Measurements from ENCODE around the gene ASB6. TPM values are rescaled to one million over a fixed set of nuclear protein-coding genes. Genes with fewer than 3 reads are reported as not detected.

The ASB6 gene
- total RNA-seq, 2 donors from 2014 or later = 12.7 to 14.5 TPM

DNA sequence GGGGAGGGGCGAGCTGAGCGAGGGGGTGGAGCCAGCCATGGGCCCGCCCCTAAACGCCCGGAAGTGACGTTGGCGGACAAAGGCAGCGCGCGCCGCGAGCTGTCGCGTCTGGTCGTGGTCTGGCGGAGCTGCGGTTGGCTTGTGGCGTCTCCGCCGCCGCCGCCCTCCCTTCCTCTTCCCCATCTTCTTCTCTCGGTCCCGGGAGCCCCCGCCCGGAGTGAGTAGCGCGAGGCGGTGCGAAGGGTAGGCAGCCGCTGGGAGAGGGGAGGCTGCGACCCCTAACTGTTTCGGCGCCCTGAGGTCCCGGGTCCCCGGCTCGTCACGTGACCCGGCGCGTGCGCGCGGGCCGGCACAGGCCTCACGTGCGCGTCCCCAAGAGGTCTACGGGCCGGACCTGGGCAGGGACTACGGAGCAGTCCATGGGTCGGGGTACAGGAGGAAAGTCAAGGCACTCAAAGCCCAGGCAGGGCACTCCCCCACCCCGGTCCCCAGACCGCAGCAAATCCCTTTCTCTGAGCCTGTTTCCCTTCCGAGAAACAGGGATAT, 15.8 kb downstream of the ASB6 start, which contains the start of gene NTMT1:
NTMT1 (plus strand) TSS at position 85 of the 546 bp plus-strand sequence. CDS start 6,541 bp downstream, outside the sequence.
- ATAC-seq = peak; percentile 93

DNA sequence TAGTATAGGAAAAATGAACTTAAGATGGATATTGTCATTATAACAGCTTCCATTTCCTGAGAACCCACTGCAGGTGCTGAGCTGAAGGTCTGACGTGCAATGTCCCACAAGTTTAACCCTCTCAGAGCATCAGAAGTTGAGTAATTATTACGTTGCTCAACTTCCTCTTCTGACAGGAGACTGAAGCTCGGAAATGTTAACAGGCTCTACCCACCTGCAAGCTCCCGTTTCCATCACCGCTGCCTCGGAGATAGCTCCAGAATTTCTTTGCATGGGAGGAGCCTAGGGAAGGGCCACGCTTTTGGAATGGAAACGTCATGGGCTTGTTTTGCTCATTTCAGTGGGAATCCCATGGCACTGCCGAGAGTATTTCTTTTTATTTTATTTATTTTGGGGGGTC, 17.0 kb downstream of the ASB6 start:
- DNase-seq = no peak
- no peaks in the 10 kb centered on the region for H3K36me3 ChIP-seq (replicated peaks in 1 of 2; ENCODE audit: insufficient read depth in 1 of 2, low read depth in 2 of 2)
- WGBS, 2 donors = 11 to 27% methylated on average over 9 of the region's 9 CpGs
- no peaks in the 10 kb centered on the region for H3K9me3 ChIP-seq
- TF ChIP-seq, protein P1, sequence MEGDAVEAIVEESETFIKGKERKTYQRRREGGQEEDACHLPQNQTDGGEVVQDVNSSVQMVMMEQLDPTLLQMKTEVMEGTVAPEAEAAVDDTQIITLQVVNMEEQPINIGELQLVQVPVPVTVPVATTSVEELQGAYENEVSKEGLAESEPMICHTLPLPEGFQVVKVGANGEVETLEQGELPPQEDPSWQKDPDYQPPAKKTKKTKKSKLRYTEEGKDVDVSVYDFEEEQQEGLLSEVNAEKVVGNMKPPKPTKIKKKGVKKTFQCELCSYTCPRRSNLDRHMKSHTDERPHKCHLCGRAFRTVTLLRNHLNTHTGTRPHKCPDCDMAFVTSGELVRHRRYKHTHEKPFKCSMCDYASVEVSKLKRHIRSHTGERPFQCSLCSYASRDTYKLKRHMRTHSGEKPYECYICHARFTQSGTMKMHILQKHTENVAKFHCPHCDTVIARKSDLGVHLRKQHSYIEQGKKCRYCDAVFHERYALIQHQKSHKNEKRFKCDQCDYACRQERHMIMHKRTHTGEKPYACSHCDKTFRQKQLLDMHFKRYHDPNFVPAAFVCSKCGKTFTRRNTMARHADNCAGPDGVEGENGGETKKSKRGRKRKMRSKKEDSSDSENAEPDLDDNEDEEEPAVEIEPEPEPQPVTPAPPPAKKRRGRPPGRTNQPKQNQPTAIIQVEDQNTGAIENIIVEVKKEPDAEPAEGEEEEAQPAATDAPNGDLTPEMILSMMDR (IDR thresholded peaks at IDR 0.05) = no peak
- no peak for TF ChIP-seq POLR2A (IDR thresholded peaks at IDR 0.05)
- intact Hi-C loops (cut with DNase I) = no loop called here
- H3K4me3 ChIP-seq = no peak overlapping the region
- H3K4me1 ChIP-seq = peaks cover 53% of the 10 kb centered on the region
- no peak for ATAC-seq
- H3K27me3 ChIP-seq = peaks cover 0 to 7% of the 10 kb centered on the region in 2 donors
- peak overlapping the region in 1 of 4 donors; percentile 92 for H3K27ac ChIP-seq

More for the DNA sequence above, 15.8 kb downstream of the ASB6 start, which contains the start of gene NTMT1:
- H3K9me3 ChIP-seq = no peaks in the 10 kb centered on the region
- H3K4me1 ChIP-seq = peaks cover 57% of the 10 kb centered on the region
- TF ChIP-seq, protein P1 (IDR thresholded peaks at IDR 0.05) = peak in 1 of 7 experiments; percentile 9
- TF ChIP-seq POLR2A (IDR thresholded peaks at IDR 0.05) = peak; percentile 93 to 97 (median 95)
- peak within 1 kb of the TSS; percentile 33 to 60 for H3K4me3 ChIP-seq
- WGBS, 2 donors = 0% methylated on average over 16 to 55 of the region's 55 CpGs
- peak; percentile 86 to 90 (median 86) for DNase-seq
- peak within 1 kb of the TSS; percentile 80 to 97 (median 87) for H3K27ac ChIP-seq
- no peaks in the 10 kb centered on the region for H3K27me3 ChIP-seq
- intact Hi-C loops (cut with DNase I) = no loop called here
- no peaks in the 10 kb centered on the region for H3K36me3 ChIP-seq (replicated peaks in 1 of 2; ENCODE audit: insufficient read depth in 1 of 2, low read depth in 2 of 2)

DNA sequence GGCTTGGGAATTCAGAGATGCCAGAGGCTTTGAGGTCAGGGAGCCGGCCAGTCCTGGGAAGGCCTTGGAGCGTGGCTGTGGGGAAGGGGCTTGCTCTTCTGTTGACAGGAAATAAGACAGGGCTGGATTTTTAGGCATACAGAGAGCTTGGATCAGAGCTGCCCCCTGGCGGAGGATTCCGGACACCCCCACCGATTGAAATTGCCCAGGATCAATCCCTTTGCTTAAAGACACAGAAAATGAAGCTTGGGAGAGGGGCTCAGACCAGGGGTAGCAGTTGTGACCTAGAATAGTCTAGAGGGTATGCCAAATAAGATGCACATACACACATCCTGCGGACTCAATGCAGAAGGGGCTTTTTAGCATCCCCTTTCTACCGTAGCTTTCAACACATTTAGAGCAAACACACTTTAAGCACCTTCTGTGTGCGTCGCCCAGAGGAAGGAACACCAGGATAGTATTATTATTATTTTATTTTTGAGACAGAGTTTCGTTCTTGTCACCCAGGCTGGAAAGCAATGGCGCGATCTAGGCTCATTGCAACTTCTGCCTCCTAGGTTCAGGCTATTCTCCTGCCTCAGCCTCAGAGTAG, 17.7 kb downstream of the ASB6 start:
- DNase-seq (peak; percentile 55 to 74 (median 62)), ATAC-seq (no peak)
- peak overlapping the region in 1 of 4 donors; percentile 92 for H3K27ac ChIP-seq
- peaks cover 0 to 10% of the 10 kb centered on the region in 2 donors for H3K27me3 ChIP-seq
- no peaks in the 10 kb centered on the region for H3K9me3 ChIP-seq
- WGBS, 2 donors = 19 to 32% methylated on average over 12 of the region's 12 CpGs
- intact Hi-C loops (cut with DNase I) = no loop called here
- no peak overlapping the region for H3K4me3 ChIP-seq
- H3K4me1 ChIP-seq = peaks cover 50% of the 10 kb centered on the region
- TF ChIP-seq POLR2A (IDR thresholded peaks at IDR 0.05) = no peak
- TF ChIP-seq, protein P1 (IDR thresholded peaks at IDR 0.05) = peak; percentile 38 to 74 (median 65)
- no peaks in the 10 kb centered on the region for H3K36me3 ChIP-seq (replicated peaks in 1 of 2; ENCODE audit: insufficient read depth in 1 of 2, low read depth in 2 of 2)

DNA sequence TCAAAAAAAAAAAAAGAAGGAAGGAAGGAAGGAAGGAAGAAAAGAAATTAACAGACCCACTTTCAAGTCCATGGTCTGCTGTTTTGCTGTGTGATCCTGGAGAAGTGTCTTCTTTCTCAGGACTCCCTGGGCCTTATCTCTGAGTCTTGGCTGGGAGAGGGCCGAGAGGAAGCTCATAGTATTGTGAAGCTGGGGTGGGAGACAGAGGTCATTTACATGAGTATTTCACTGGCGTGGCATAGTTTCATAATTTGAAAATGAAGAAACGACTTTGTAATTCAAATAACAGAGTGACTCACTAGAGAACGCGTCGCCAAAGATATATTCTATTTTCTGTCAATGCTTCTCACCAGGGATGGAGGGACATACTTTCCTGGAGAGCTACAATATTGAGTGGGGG, 18.6 kb downstream of the ASB6 start:
- Histone ChIP-seq H3K36me3 (replicated peaks in 1 of 2; ENCODE audit: insufficient read depth in 1 of 2, low read depth in 2 of 2) (no peaks in the 10 kb centered on the region), H3K27ac (no peak overlapping the region), H3K4me1 (peaks cover 40% of the 10 kb centered on the region), H3K4me3 (no peak overlapping the region), H3K27me3 (peaks cover 0 to 10% of the 10 kb centered on the region in 2 donors), H3K9me3 (no peaks in the 10 kb centered on the region)
- ATAC-seq = no peak
- 56 to 81% methylated on average over 6 of the region's 6 CpGs for WGBS, 2 donors
- no peak for DNase-seq
- TF ChIP-seq, protein P1 (IDR thresholded peaks at IDR 0.05) = no peak
- TF ChIP-seq POLR2A (IDR thresholded peaks at IDR 0.05) = no peak
- intact Hi-C loops (cut with DNase I) = no loop called here

Data from body of pancreas (tissue), 4 donors.